GM21576 (cell line): ENCODE data around the gene OR52M1.

ENCODE experiments used
- ATAC-seq: cut with Tn5 transposase; IDR thresholded peaks from one replicate; pipeline ENCODE4 v1.9.1; 2021; ENCODE audit warnings: mild to moderate bottlenecking, moderate library complexity; ENCODE audit not compliant: unreplicated experiment

Gene OR52M1

DNA sequence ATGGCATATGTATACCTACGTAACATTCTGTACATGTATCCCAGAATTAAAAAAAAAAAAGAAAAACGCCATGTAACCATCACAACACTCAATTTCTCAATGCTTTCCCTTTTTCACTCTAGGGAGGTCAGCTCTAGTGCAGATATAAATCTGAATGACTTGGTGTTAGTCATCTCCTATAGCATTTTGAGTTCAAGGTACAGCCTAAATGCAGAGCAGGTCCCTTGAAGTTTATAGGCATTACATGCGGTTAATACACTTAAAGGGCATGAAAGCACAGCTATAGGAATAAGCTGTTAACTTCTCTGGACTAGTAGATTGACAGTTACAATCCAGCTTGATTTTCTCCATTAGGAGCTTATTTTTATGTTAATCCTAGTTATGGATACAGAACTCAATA is 20.4 kb downstream of the OR52M1 start:
- no peak for ATAC-seq

DNA sequence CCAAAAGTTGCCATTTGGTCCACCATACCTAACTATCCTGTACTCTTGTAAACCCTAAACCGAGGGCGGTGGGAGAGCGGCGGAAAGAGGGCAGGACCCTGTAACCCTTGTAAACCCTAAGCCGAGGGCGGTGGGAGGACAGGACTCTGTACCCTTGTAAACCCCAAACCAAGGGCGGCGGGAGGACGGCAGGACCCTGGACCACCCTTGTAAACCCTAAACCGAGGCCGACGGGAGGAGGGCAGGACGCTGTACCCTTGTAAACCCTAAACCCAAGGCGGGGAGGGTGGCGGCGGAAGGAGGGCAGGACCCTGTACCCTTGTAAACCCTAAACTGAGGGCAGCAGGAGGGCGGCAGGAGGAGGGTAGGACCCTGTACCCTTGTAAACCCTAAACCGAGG is 24.1 kb downstream of the OR52M1 start:
- ATAC-seq = no peak

DNA sequence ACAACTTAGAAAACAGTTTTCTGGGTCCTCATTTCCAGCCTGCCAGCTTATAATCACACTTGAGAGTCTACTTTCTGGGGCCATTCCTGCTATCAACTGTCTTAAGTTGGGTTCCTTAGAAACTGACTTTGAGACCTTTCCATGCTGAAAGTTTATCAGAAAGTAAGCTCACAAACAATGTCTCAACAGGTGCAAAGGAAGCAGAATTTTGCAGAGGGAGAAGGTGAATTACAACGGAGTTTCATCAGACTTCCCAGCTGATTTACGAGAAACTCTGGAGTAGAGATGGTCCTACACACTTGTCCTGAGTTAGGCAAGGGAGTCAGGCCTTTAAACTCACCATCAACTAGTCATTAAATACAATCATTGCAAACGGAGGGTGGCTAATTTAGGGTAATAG is 31.9 kb downstream of the OR52M1 start:
- no peak for ATAC-seq

DNA sequence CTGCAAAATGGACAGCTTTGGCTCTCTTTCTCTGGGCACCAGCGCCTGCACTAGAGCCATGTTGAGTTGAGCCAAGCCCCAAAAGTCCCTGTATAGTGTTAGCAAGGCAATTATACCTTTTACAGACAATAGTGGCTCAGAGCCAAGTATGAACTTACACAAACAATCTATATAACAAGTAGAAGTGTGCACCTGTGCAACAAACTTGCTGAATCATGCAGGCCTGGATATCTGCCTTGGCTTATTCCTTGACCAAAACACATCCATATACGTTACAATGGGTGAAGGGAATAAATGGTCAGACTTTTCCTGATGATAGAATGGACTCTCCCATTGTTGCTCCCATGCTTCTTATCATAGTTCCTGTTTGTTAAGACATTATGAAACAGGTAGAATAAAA is 32.8 kb downstream of the OR52M1 start:
- ATAC-seq = no peak

DNA sequence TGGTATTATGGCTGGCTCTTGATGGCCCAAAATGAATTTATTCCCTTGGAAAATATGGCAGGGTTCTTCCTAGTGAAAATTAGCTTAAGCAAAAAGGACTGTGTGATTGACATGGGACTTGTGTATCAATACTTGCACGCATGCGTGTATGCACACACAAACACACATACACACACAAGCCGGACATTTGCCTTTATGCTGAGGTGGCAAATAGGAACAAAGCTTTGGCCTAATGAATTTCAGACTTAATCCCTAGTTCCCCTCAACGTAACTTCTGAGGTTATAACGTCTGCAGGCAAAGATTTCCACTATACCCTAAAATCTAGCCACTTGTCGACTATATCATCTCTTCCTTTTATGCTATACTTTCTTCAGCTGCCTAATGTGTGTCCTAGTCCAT is 33.6 kb downstream of the OR52M1 start:
- ATAC-seq = no peak

DNA sequence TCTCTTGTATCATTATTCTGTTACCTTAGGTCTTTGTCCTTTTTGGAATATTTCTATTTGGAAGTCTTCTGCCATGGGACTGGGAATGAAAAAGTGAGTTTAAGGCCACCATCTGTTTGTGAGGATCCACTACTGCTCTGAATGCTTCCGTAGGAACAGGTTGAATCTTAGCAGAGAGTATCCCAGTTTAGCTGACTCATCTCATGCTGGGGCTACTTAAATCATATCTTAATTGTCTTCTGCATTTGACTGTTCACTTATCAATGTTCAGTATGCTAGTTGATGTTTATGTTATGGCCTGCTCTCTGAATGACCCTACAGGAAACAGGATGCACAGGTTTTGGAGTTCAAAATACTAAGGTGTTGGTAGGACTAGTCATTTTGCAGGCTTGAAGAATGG is 35.1 kb downstream of the OR52M1 start:
- ATAC-seq = no peak

DNA sequence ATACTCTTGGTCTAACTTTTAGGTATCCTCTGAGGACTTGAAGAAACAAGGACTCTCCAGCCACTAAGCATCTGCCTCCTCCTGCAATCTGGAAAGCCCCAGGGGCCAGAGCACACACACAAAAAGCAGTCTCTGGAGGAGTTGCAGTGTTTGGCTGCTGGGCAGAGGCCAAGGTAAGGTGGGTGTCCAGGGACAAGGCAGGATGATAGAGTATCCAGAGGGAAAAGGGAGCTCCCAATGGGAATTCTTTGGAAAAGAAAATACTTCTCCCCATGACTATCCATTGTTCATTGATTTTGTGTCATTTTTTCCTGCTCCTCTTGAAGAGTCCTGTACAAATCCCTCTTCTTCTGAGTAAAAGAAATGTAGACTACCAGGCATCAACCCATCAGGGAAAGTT is 36.5 kb downstream of the OR52M1 start, which contains the start of gene OR52I2:
TSS of gene OR52I2 (plus strand) at position 301 of the 400 bp plus-strand sequence.
- no peak for ATAC-seq

DNA sequence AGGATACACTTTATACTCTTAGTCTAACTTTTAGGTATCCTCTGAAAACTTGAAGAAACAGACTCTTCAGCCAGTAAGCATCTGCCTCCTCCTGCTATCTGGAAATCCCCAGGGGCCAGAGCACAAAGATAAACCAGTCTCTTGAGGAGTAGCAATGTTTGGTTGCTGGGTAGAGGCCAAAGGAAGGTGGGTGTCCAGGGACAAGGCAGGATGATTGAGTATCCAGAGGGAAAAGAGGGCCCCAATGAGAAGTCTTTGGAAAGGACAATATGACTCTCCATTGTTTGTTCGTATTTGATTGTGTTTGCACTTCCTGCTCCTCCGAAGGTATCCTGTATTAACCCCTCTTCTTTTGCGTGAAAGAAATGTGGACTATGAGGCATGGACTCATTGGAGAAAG is 44.0 kb downstream of the OR52M1 start:
- ATAC-seq = no peak

DNA sequence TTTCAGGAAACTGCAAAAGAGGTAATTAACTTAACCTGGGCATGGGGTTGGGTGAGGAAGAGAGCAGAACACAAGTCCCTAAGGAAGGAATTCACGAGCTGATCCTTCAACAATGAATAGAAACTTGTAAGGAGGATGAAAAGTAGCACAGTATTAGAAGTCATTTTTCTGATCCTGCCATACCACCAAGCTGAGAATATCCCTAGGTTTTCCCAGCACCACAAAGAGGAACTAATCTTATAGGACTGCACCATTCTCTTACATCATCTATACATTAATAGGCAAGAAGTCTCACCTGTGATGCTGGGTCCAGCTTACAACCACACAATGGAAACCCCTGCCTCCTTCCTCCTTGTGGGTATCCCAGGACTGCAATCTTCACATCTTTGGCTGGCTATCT is 48.7 kb downstream of the OR52M1 start, which contains the start of gene OR52I1:
TSS of gene OR52I1 (plus strand) at position 301 of the 400 bp plus-strand sequence. CDS start at position 301, 0 bp downstream.
- no peak for ATAC-seq
